Measurements from ENCODE around the gene FAM240A.

FAM240A gene

DNA sequence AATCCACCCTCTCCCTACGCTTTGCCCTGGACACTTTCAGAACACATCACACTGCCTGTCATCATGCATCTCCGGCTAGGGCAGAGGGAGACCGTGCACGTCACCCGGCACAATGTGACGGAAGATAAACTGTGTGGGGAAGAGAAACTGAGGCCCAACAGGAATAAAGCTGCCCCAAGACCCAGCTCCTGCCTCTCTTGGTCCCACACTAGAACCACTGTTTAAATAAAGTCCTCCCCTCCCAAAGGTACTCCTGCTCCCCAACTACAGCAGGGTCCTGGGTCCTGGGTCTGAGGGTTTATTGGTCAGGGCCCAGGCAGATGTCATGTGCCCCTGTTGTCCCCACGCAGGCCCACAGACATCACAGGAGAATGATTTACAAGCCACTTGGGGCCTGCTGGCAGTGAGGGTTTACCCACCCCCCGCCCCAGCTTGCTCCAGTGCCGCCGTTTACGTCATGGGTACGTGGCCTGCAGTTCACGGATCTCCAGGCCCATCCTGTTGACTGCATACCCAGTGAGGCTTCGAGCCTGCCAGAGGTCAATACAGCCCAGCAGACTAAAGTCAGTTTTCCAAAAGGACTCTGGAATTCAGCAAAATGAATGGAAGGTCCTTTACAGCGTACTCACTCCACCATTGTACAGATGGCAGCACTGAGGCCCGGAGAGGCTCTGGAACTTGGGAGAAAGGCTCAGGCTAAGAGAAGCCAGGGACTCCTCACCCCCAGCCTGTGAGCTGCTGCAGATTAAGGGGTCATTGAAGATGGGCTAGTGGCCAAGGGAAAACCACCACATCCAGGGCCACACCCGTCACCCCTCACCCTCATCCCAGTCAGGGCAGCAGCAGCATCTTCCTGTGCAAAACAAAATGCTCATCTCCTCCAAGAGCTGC is 57.9 kb downstream of the FAM240A start:
- DNase-seq (ENCODE audit: low read depth, low spot score), result no peak

DNA sequence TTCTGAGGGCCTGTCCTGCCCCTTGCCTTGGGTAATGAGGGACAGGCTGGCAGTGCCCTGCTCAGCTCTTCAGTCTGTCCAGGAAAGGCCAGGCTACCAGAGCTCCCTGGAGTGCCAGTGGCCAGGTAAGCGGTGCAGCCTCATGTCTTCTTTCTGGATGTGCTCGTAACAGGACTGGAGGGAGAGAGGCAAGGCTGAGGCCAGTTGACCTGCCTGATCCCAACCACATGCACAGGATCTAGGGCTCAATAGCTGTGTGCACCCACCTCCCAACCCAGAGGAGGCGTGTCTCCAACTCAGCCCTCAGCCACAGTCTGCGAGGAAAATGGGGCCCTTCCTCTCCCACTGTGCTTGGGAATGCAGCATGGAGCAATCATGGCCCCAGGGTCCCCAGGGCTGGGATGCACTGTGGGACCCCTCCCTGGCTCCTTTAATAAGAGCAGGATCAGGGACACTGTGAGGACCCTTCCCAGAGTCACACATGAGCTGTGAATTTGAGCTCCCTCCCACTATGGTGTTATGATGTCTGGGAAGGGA is 58.6 kb downstream of the FAM240A start:
- no peak for DNase-seq (ENCODE audit: low read depth, low spot score)
- no peak overlapping the region for H3K4me3 ChIP-seq (ENCODE audit: low read length)

More for the DNA sequence above, 57.9 kb downstream of the FAM240A start:
- H3K4me3 ChIP-seq (ENCODE audit: low read length), result no peak overlapping the region

DNA sequence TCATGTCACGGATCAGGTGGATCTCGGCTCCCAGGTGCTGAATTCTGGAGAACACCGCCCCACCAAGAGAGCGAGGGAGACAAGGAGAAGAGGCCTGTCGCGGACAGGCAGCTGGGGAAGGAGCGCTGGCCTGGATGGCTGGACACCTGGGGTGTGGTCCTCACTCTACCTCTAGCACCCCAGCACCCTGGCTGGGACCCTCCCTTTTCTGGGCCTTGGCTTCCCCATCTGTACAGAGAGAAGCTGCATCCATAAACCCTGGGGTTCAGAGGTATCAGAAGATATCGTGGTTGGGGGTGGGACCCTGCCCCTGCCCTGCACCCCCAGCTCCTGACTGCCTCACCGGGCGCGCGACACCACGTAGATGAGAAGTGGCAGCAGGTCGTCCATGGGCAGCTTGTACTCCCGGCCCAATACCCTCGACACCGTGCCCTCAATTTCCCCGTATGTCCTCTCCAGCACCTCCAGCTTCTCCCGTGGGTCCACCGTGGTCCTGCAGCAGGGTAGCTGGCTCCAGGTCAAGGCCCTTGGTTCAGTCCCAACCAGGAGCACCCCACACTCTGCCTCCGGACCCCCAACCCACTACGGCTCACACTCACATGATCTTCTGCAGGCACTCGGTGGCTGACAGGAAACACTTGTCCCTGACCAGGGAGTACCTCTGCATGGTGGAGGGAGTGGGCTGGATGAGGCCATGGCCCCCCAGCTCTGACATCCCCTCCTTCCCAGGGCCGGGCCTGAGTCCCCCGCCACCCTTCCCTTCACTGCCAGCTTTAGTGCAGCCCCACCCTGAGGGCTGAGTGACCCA is 59.4 kb downstream of the FAM240A start:
- H3K4me3 ChIP-seq (ENCODE audit: low read length), result no peak overlapping the region
- no peak for DNase-seq (ENCODE audit: low read depth, low spot score)

DNA sequence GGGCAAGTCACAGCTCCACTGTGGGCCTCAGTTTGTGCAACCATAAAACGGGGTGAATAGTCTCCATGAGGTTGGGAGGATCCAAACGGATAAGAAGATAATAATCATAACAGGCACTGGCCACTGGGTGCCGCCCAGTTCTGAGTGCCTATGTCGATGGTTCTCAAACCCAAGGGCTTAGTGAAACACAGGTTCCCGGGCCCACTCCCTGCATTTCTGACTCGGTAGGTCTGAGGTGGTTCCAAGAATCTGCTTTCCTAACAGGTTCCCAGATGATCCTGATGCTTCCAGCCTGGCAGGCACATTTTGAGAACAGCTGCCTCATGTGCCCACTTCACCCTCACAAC is 60.0 kb downstream of the FAM240A start:
- DNase-seq (ENCODE audit: low read depth, low spot score), result no peak
- no peak overlapping the region for H3K4me3 ChIP-seq (ENCODE audit: low read length)

DNA sequence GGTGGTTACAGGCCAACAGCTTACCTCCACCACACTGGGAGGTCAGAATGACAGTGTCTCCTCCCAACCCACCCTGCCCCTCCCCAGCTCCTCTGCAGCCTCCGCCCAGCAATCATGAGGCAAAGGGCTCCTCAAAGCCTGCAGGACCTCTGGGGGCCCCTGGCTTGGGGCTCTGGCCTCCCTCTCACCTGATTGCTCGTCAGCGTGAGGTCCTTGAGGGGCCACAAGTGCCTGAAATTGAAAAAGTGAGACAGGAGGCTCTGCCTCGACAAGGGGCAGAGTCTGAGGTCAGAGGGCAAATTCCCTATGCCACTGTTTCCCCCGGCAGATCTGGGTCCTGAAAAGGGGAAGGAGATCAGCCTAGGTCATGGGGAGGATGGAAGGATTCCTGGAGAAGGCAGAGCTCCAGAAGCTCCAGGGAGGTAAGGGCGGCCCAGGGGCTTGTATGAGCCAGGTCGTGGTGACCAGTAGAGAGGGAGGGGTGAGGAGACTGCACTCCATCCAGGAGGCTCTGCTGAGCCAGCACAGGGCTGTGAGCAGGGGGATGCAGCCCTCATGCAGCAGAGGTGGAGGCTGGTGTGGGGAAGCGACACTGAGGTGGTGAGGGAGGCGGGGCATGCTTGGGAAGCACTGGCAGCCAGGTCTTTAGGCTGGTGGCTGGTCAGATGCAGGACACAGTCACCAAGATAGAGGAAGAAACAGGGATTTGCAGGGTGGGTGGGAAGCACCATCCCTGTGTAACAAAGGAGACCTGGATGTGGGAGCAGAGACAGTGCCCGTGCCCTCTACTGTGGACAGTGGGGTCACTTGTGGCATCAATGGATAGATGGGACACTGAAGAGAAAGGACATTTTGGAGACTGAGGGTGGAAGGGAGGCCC is 61.1 kb downstream of the FAM240A start:
- H3K4me3 ChIP-seq (ENCODE audit: low read length), result no peak overlapping the region
- DNase-seq (ENCODE audit: low read depth, low spot score), result no peak

DNA sequence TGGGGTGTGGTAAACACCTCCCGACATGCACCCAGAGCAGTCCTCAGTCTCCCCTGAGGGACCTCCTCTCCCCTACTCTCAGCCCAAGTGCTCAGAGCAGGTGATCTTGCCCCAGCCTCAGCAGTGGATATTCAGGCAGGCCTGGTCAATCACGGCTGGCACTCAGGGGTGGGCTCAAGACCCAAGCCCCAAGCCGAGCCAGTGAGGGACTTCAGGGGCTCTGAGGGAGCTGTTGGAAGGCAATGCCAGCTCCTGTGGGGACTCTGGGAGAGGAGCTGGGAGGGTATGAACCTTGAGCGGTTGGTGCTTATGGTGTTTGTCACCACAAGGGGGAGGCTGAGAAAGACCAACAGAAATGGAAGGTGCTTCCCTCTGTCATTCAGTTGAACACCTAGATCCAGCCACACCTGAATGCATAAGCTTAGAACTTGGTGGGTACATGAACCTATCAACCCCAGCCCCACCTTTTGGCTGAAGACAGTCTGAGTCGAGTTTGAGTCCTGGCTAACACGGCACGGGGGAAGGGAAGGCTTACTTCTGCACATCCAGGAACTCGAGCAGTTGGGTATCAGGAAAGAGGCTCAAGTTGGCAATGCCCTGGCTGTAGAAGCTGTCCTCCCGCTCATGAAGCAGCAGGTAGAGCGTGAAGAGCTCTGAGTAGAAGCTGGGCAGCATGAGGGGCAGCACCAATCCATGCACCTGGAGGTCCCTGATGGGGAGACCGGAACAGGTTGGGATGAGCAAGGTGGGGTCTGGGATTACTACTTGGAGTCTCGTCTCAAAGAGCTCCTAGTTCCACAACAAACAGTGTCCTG is 61.9 kb downstream of the FAM240A start:
- no peak overlapping the region for H3K4me3 ChIP-seq (ENCODE audit: low read length)
- peak; percentile 27 for DNase-seq (ENCODE audit: low read depth, low spot score)

DNA sequence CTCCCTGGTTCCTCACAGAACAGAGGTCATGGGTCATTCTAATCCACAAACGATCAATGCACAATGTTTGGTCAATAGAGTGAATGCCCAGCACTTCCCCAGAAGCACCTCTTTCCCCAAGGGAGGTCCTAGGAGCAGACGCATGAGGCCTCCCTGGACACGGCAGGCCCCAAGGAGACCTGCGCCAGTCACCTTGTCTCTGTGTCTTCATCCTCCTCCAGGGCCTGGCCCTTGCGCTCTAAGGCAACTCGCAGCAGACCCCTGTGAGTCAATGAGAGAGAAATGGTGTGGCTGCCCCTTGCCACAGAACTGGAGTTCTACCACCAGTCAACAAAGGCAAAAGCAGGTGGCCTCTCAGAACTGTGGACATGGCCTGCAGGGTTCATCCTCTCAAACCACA is 63.1 kb downstream of the FAM240A start:
- no peak overlapping the region for H3K4me3 ChIP-seq (ENCODE audit: low read length)
- DNase-seq (ENCODE audit: low read depth, low spot score), result no peak

Measured in Jurkat, Clone E6-1 (cell line).